ENCODE data around the gene CLIP1.
"Not testable (repeated sequence)": the region's sequence is repeated elsewhere in the genome, so short reads cannot be mapped to it uniquely, and the experiment has no call there.

Gene CLIP1

GRCh38 chr12:122437656-122438121, 15.2 kb upstream of the CLIP1 start:
- DNase-seq = no peak
- no peak overlapping the region; the same call in 1 of the 2 replicates for H2AFZ ChIP-seq (ENCODE audit: low read depth, low read length)

GRCh38 chr12:122435186-122435585, 12.7 kb upstream of the CLIP1 start:
- Histone ChIP-seq H3K4me3 (ENCODE audit: low read depth in 1 of 2, low read length in 2 of 2) (no peak overlapping the region), H2AFZ (ENCODE audit: low read depth, low read length) (no peak overlapping the region), H3K36me3 (ENCODE audit: insufficient read depth, low read length) (no peaks in the 10 kb centered on the region), H4K20me1 (ENCODE audit: insufficient read depth, low read length) (no peaks in the 10 kb centered on the region), H3K4me2 (ENCODE audit: insufficient read depth, low read length) (no peak overlapping the region), H3K27me3 (ENCODE audit: insufficient read depth, low read length, poor library complexity) (no peaks in the 10 kb centered on the region), H3K9me3 (ENCODE audit: insufficient read depth, low read length, severe bottlenecking) (no peaks in the 10 kb centered on the region), H3K9ac (ENCODE audit: low read depth, low read length) (no peak overlapping the region), H3K4me1 (ENCODE audit: insufficient read depth, low read length) (no peaks in the 10 kb centered on the region), H3K27ac (ENCODE audit: low read length) (no peak overlapping the region), H3K79me2 (ENCODE audit: insufficient read depth, low read length) (no peaks in the 10 kb centered on the region)
- TF ChIP-seq CTCF (IDR thresholded peaks at IDR 0.05; ENCODE audit: borderline replicate concordance, extremely low read depth, low read length, poor library complexity, severe bottlenecking) = no peak
- no peak for TF ChIP-seq EZH2 (IDR thresholded peaks at IDR 0.05; ENCODE audit: borderline replicate concordance, low read depth, low read length, severe bottlenecking)
- ATAC-seq (ENCODE audit: insufficient read depth, low read depth) = no peak
- no peak for DNase-seq

More at GRCh38 chr12:122437656-122438121, 15.2 kb upstream of the CLIP1 start:
- no peak overlapping the region for H3K27ac ChIP-seq (ENCODE audit: low read length)
- H3K36me3 ChIP-seq (ENCODE audit: insufficient read depth, low read length) = no peaks in the 10 kb centered on the region
- H3K4me1 ChIP-seq (ENCODE audit: insufficient read depth, low read length) = no peaks in the 10 kb centered on the region
- H3K79me2 ChIP-seq (ENCODE audit: insufficient read depth, low read length) = no peaks in the 10 kb centered on the region
- no peaks in the 10 kb centered on the region for H4K20me1 ChIP-seq (ENCODE audit: insufficient read depth, low read length)
- H3K4me3 ChIP-seq (ENCODE audit: low read depth in 1 of 2, low read length in 2 of 2) = no peak overlapping the region
- H3K27me3 ChIP-seq (ENCODE audit: insufficient read depth, low read length, poor library complexity) = no peaks in the 10 kb centered on the region
- no peak for ATAC-seq (ENCODE audit: insufficient read depth, low read depth)
- H3K9me3 ChIP-seq (ENCODE audit: insufficient read depth, low read length, severe bottlenecking) = no peaks in the 10 kb centered on the region
- TF ChIP-seq EZH2 (IDR thresholded peaks at IDR 0.05; ENCODE audit: borderline replicate concordance, low read depth, low read length, severe bottlenecking) = no peak
- H3K9ac ChIP-seq (ENCODE audit: low read depth, low read length) = no peak overlapping the region
- no peak overlapping the region for H3K4me2 ChIP-seq (ENCODE audit: insufficient read depth, low read length)

- H3K36me3 ChIP-seq (ENCODE audit: insufficient read depth, low read length); H4K20me1 ChIP-seq (ENCODE audit: insufficient read depth, low read length); H3K27ac ChIP-seq (ENCODE audit: low read length); H3K4me2 ChIP-seq (ENCODE audit: insufficient read depth, low read length); H3K9ac ChIP-seq (ENCODE audit: low read depth, low read length); ATAC-seq (ENCODE audit: insufficient read depth, low read depth); H3K27me3 ChIP-seq (ENCODE audit: insufficient read depth, low read length, poor library complexity); H3K79me2 ChIP-seq (ENCODE audit: insufficient read depth, low read length); H3K9me3 ChIP-seq (ENCODE audit: insufficient read depth, low read length, severe bottlenecking); H3K4me3 ChIP-seq (ENCODE audit: low read depth in 1 of 2, low read length in 2 of 2); H3K4me1 ChIP-seq (ENCODE audit: insufficient read depth, low read length); H2AFZ ChIP-seq (ENCODE audit: low read depth, low read length); DNase-seq: not testable (repeated sequence)
Measured at GRCh38 chr12:122429043-122429442, 6.6 kb upstream of the CLIP1 start.

DNA sequence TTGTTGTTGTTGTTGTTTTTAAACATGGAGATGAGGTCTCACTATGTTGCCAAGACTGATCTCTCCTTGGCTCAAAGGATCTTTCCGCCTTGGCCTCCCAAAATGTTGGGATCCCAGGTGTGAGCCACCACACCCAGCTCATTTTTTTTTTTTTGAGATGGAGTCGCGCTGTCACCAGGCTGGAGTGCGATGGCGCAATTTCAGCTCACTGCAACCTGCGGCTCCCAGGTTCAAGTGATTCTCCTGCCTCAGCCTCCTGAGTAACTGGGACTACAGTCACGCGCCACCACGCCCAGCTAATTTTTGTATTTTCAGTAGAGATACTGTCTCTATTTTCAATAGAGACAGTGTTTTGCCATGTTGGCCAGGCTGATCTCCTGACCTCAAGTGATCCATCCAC, 4.9 kb upstream of the CLIP1 start:
- Histone ChIP-seq H3K36me3 (ENCODE audit: insufficient read depth, low read length) (no peaks in the 10 kb centered on the region), H3K4me1 (ENCODE audit: insufficient read depth, low read length) (peaks cover 13% of the 10 kb centered on the region), H3K27ac (ENCODE audit: low read length) (no peak overlapping the region), H3K79me2 (ENCODE audit: insufficient read depth, low read length) (no peaks in the 10 kb centered on the region), H2AFZ (ENCODE audit: low read depth, low read length) (no peak overlapping the region), H3K4me2 (ENCODE audit: insufficient read depth, low read length) (no peak overlapping the region), H3K27me3 (ENCODE audit: insufficient read depth, low read length, poor library complexity) (no peaks in the 10 kb centered on the region), H3K9ac (ENCODE audit: low read depth, low read length) (no peak overlapping the region), H3K4me3 (ENCODE audit: low read depth in 1 of 2, low read length in 2 of 2) (no peak overlapping the region), H4K20me1 (ENCODE audit: insufficient read depth, low read length) (no peaks in the 10 kb centered on the region), H3K9me3 (ENCODE audit: insufficient read depth, low read length, severe bottlenecking) (no peaks in the 10 kb centered on the region)
- DNase-seq (no peak), ATAC-seq (ENCODE audit: insufficient read depth, low read depth) (no peak)
- TF ChIP-seq CTCF (IDR thresholded peaks at IDR 0.05; ENCODE audit: borderline replicate concordance, extremely low read depth, low read length, poor library complexity, severe bottlenecking) = no peak
- no peak for TF ChIP-seq EZH2 (IDR thresholded peaks at IDR 0.05; ENCODE audit: borderline replicate concordance, low read depth, low read length, severe bottlenecking)
